ENCODE measurements around the gene CDCP1. TPM values are rescaled to one million over a fixed set of nuclear protein-coding genes. Genes with fewer than 3 reads are reported as not detected.
A peak's percentile ranks its signal among the peaks of the same experiment; 100 is the strongest.

The CDCP1 gene
- total RNA-seq, 1 experiment from 2014 or later, result 180 TPM

DNA sequence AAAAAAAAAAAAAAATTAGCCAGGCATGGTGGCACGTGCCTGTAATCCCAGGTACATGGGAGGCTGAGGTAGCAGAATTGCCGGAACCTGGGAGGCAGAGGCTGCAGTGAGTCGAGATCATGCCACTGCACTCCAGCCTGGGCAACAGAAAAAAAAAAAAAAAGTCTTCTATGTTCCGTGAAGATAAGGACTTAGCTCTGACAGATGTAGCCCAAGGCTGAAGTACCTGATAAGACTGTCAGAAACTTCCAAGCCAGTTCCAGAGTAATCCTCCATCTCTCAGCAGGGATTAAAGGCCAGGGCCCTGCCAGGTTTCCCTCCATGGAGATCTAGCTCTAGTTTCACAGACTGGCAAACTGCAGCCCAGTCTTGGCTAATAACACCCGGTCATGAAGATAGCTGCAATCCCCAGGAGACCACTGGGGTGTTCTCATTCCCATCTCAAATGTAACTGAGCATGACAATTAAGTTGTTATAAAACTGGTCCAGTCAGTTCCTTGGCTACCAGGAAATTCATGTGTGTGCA, 8.5 kb downstream of the CDCP1 start:
- intact Hi-C loops (cut with micrococcal nuclease), result no loop called here
- Mint-ChIP-seq H3K27ac (ENCODE audit: low read depth, unreplicated experiment) (peak overlapping the region; percentile 88), H3K27me3 (ENCODE audit: insufficient read depth, unreplicated experiment) (no peaks in the 10 kb centered on the region), H3K9me3 (ENCODE audit: unreplicated experiment) (no peaks in the 10 kb centered on the region), H3K4me1 (ENCODE audit: insufficient read depth, unreplicated experiment) (peaks cover 76% of the 10 kb centered on the region), H3K4me3 (ENCODE audit: unreplicated experiment) (no peak overlapping the region), H3K36me3 (ENCODE audit: insufficient read depth, unreplicated experiment) (peaks cover 17% of the 10 kb centered on the region)
- ChIA-PET CTCF (interaction anchor here (0.6 to 3.1 kb wide), 5 partner anchors 9 to 374 kb away, joined by 3 to 12 read pairs (median 3); no protein-coding TSS in a partner anchor), POLR2A (interaction anchor here (0.6 to 1.9 kb wide), 5 partner anchors 10 to 62 kb away, joined by 3 to 15 read pairs (median 6); no protein-coding TSS in a partner anchor)
- TF ChIP-seq, protein P1, sequence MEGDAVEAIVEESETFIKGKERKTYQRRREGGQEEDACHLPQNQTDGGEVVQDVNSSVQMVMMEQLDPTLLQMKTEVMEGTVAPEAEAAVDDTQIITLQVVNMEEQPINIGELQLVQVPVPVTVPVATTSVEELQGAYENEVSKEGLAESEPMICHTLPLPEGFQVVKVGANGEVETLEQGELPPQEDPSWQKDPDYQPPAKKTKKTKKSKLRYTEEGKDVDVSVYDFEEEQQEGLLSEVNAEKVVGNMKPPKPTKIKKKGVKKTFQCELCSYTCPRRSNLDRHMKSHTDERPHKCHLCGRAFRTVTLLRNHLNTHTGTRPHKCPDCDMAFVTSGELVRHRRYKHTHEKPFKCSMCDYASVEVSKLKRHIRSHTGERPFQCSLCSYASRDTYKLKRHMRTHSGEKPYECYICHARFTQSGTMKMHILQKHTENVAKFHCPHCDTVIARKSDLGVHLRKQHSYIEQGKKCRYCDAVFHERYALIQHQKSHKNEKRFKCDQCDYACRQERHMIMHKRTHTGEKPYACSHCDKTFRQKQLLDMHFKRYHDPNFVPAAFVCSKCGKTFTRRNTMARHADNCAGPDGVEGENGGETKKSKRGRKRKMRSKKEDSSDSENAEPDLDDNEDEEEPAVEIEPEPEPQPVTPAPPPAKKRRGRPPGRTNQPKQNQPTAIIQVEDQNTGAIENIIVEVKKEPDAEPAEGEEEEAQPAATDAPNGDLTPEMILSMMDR (IDR thresholded peaks at IDR 0.05; ENCODE audit: unreplicated experiment), result no peak
- no TSS peak for BruUV-seq (replicated peaks)
- no peak for DNase-seq (ENCODE audit: unreplicated experiment)

DNA sequence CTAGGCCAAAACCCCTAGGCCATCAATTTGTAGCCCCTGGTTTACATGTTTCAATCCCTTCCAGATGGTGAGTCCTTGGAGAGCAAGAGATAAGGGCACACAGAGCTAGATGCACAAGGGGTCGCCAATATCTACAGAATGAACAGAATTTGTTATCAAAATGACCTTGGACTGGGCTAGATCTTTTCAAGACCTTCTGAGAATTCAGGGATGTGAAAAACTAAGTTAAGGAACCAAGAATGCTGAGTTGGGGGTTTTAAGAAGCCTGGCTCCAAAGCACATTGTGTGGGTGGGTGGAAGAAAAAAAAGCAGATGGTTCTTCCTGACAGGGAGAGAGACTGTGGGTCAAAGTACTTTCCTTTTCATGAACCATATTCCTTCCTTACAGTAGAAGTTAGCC, 10.2 kb downstream of the CDCP1 start:
- Mint-ChIP-seq H3K36me3 (ENCODE audit: insufficient read depth, unreplicated experiment) (peaks cover 17% of the 10 kb centered on the region), H3K27me3 (ENCODE audit: insufficient read depth, unreplicated experiment) (no peaks in the 10 kb centered on the region), H3K4me1 (ENCODE audit: insufficient read depth, unreplicated experiment) (peaks cover 77% of the 10 kb centered on the region), H3K27ac (ENCODE audit: low read depth, unreplicated experiment) (peak overlapping the region; percentile 96), H3K9me3 (ENCODE audit: unreplicated experiment) (no peaks in the 10 kb centered on the region), H3K4me3 (ENCODE audit: unreplicated experiment) (no peak overlapping the region)
- CTCF ChIA-PET, result interaction anchor here (1.3 kb wide), 1 partner anchor 75 kb away, joined by 6 read pairs; no protein-coding TSS in a partner anchor
- intact Hi-C loops (cut with micrococcal nuclease), result no loop called here
- POLR2A ChIA-PET, result interaction anchor here (0.6 to 3.4 kb wide), 7 partner anchors 9 to 71 kb away, joined by 3 to 30 read pairs (median 4); partner anchors contain the start of gene CDCP1
- TF ChIP-seq, protein P1 (IDR thresholded peaks at IDR 0.05; ENCODE audit: unreplicated experiment), result no peak
- DNase-seq (ENCODE audit: unreplicated experiment), result no peak
- no TSS peak for BruUV-seq (replicated peaks)

DNA sequence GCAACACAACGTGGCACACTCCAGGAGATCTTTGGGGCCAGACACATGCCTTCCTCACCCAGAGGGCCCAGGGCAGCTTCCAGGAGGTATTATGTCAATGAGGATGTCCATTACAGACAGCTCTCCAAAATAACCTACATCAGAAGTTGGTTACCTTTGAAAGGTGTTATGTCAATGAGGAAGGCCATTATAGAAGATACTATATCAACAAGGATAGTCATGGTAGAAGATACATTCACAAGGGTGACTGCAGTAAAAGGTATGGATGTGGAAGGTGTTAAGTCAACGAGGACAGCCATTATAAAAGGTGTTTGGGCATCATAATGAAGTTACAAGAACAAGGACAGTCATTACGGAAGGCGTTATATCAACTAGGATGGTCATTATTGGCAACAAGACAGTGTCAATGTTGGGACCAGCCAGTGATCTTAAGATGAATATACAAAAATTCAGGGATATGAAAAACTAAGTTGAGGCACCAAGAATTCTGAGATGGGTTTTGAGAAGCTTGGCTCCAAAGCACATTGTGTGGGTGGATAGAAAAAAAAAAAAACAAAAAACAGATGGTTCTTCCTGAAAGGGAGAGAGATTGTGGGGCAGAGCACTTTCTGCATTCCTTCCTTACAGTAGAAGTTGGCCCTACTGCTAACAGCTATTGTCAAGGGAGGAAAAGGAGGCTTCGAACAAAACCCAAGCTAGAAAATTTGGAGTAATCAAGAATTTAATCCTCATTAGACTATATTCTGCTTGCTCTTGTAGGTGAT, 11.2 kb downstream of the CDCP1 start:
- ChIA-PET CTCF (interaction anchor here (1.0 to 1.3 kb wide), 2 partner anchors 76 kb away, joined by 3 to 6 read pairs; no protein-coding TSS in a partner anchor), POLR2A (interaction anchor here (0.6 to 3.4 kb wide), 9 partner anchors 8 to 161 kb away, joined by 3 to 30 read pairs (median 5); partner anchors contain the start of gene CDCP1)
- no peak for DNase-seq (ENCODE audit: unreplicated experiment)
- no peak overlapping the region for H3K4me3 Mint-ChIP-seq (ENCODE audit: unreplicated experiment)
- peaks cover 17% of the 10 kb centered on the region for H3K36me3 Mint-ChIP-seq (ENCODE audit: insufficient read depth, unreplicated experiment)
- peak overlapping the region; percentile 96 for H3K27ac Mint-ChIP-seq (ENCODE audit: low read depth, unreplicated experiment)
- intact Hi-C loops (cut with micrococcal nuclease), result no loop called here
- TF ChIP-seq, protein P1 (IDR thresholded peaks at IDR 0.05; ENCODE audit: unreplicated experiment), result no peak
- no peaks in the 10 kb centered on the region for H3K9me3 Mint-ChIP-seq (ENCODE audit: unreplicated experiment)
- no peaks in the 10 kb centered on the region for H3K27me3 Mint-ChIP-seq (ENCODE audit: insufficient read depth, unreplicated experiment)
- H3K4me1 Mint-ChIP-seq (ENCODE audit: insufficient read depth, unreplicated experiment), result peaks cover 67% of the 10 kb centered on the region
- BruUV-seq (replicated peaks), result no TSS peak

DNA sequence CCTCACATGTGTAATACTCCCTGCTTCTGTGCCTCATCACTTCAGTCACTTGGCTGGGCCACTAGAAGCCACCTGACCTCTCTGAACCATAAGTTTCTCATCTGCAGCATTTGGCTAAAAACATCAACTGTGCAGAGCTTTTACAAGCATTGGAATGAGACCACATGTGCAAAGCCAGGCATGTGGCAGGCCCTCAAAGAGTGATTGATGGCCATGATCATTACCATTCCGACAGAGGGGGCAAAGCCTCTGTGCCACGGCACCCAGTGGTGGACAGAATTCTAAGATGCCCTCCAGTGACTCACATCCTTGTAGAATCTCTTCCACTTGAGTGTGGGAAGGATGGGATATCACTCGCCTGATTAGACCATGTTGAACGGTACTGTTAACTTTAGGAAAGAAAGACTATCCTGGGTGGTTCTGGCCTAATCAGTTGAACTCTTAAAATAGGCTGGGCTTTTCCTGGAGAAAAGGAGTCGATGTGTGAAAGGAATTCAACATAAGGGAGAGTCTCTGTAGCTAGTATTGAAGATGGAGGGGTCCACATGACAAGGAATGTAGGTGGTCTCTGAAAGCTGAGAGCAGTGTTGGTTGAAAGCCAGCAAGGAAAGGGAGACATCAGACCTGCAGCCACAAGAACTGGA, 13.5 kb downstream of the CDCP1 start:
- no TSS peak for BruUV-seq (replicated peaks)
- Mint-ChIP-seq H3K4me1 (ENCODE audit: insufficient read depth, unreplicated experiment) (peaks cover 47% of the 10 kb centered on the region), H3K4me3 (ENCODE audit: unreplicated experiment) (no peak overlapping the region), H3K27me3 (ENCODE audit: insufficient read depth, unreplicated experiment) (no peaks in the 10 kb centered on the region), H3K9me3 (ENCODE audit: unreplicated experiment) (no peaks in the 10 kb centered on the region), H3K36me3 (ENCODE audit: insufficient read depth, unreplicated experiment) (peaks cover 12% of the 10 kb centered on the region), H3K27ac (ENCODE audit: low read depth, unreplicated experiment) (peak overlapping the region; percentile 83)
- no peak for DNase-seq (ENCODE audit: unreplicated experiment)
- TF ChIP-seq, protein P1 (IDR thresholded peaks at IDR 0.05; ENCODE audit: unreplicated experiment), result no peak
- POLR2A ChIA-PET, result interaction anchor here (1.0 to 2.8 kb wide), 4 partner anchors 8 to 13 kb away, joined by 4 to 23 read pairs (median 8); partner anchors contain the start of gene CDCP1
- intact Hi-C loops (cut with micrococcal nuclease), result no loop called here
- CTCF ChIA-PET, result interaction anchor here (1.0 to 2.4 kb wide), 3 partner anchors 13 to 91 kb away, joined by 3 to 7 read pairs (median 6); no protein-coding TSS in a partner anchor

Measured in MCF 10A (cell line).